Kidney epithelial cell (primary cell): ENCODE data around the gene CEBPB. TPM values are rescaled to one million over a fixed set of nuclear protein-coding genes. Genes with fewer than 3 reads are reported as not detected.
A peak's percentile ranks its signal among the peaks of the same experiment; 100 is the strongest.

Experiments used
- DNase-seq: peaks from one replicate; pipeline ENCODE4 v3.0.0-alpha.2; 2010; ENCODE audit warnings: low read depth
- H3K27me3 ChIP-seq: 2 replicates; pipeline ENCODE4 v1.6.0; 2011; ENCODE audit warnings: low read length; ENCODE audit not compliant: control insufficient read depth, insufficient read depth
- H3K36me3 ChIP-seq: 2 replicates; pipeline ENCODE4 v1.5.1; 2011; ENCODE audit warnings: low read length; ENCODE audit not compliant: control insufficient read depth, insufficient read depth
- H3K4me3 ChIP-seq: 2 replicates; pipeline ENCODE4 v1.5.1; 2011; ENCODE audit warnings: low read depth, mild to moderate bottlenecking, control low read depth, low read length
- total RNA-seq: library from RNA; depleted of rRNA; stranded (reverse); fragments of >200 nt; gene quantifications from 2 replicates; pipeline ENCODE4 v1.2.3, GENCODE V29; 2015
- TF ChIP-seq, protein P1 (sequence below): IDR thresholded peaks from 2 replicates; pipeline ENCODE4 v1.5.1; 2011; ENCODE audit warnings: mild to moderate bottlenecking, moderate library complexity, low read length, control low read depth, inconsistent platforms; ENCODE audit not compliant: insufficient read depth, poor library complexity, severe bottlenecking

CEBPB gene
- total RNA-seq, 1 donor from 2014 or later = 105 TPM

DNA sequence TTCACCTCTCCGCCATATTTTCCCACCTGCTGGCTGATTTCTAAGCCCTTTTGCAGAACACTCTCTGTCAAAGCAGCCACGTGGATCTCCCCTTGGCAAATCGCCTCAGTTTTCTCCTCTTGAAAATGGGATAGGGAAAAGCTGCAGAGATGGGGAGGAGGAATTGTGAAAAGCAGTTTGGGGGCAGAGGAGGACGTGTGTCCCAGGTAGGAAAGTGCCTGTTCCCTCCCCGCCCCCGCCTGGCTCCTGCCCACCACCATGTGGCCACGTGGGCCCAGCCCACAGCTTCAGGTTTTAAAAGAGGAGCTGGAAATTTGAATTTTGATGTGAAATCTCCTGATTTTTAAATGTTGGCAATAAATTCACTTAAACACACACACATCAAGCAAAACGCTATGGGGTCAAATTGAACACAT is 3.6 kb upstream of the CEBPB start:
- DNase-seq = no peak
- H3K27me3 ChIP-seq = no peaks in the 10 kb centered on the region
- TF ChIP-seq, protein P1, sequence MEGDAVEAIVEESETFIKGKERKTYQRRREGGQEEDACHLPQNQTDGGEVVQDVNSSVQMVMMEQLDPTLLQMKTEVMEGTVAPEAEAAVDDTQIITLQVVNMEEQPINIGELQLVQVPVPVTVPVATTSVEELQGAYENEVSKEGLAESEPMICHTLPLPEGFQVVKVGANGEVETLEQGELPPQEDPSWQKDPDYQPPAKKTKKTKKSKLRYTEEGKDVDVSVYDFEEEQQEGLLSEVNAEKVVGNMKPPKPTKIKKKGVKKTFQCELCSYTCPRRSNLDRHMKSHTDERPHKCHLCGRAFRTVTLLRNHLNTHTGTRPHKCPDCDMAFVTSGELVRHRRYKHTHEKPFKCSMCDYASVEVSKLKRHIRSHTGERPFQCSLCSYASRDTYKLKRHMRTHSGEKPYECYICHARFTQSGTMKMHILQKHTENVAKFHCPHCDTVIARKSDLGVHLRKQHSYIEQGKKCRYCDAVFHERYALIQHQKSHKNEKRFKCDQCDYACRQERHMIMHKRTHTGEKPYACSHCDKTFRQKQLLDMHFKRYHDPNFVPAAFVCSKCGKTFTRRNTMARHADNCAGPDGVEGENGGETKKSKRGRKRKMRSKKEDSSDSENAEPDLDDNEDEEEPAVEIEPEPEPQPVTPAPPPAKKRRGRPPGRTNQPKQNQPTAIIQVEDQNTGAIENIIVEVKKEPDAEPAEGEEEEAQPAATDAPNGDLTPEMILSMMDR = no peak
- H3K4me3 ChIP-seq = no peak overlapping the region
- no peaks in the 10 kb centered on the region for H3K36me3 ChIP-seq

DNA sequence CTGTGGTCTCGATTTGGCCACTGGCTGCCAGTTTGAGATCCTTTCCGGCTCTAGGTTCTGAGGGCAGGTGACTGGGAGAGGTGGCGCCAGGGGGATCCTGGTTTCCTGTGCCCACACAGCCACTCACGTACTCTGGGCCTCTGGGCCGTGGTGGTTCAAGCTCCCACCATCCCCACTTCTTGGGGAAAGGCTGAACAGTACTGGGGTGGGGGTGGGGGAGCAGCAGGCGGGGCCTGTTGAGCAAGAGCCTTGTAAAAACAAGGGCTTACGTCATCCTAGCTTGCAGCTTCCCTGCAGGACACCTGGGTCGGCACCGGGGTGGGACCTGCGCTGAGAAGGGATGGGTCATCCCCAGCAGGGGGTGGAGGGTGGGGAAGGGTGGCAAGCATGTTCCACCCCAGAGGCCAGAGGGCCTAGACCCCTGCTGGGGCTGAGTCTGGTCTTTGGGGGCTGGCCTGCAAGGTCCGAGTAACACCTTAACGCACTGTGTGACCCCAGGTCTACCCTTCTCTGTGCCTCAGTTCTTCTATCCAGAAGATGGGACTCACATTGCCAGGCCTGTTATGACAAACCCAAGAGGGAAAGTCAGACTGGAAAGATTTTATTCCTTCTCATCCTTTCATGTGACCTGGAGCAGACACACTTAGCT is 3.1 kb upstream of the CEBPB start:
- Histone ChIP-seq H3K4me3 (no peak overlapping the region), H3K27me3 (no peaks in the 10 kb centered on the region), H3K36me3 (no peaks in the 10 kb centered on the region)
- TF ChIP-seq, protein P1 = no peak
- DNase-seq = no peak

DNA sequence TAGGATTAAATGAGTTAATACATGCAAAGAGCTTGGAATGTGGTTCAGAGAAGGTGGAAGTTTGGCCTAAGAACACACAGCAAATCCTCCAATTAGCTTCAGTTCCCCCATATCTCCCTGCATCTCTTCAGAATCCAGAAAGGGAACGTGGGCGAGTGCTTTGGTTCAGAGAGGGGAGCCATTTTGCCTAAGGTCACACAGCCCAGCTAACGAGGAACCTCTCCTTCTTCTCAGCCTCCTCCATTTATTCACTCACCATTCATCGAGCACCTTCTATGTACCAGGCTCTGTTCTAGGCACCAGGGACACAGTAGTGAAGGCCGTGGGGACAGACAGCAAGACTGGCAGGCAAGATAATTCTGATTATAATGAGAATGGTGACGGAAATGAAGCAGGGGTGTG is 2.3 kb upstream of the CEBPB start:
- DNase-seq = no peak

GRCh38 chr20:50188879-50189680 is 1.6 kb upstream of the CEBPB start:
- TF ChIP-seq, protein P1 = no peak
- H3K27me3 ChIP-seq = no peaks in the 10 kb centered on the region

More for the DNA sequence above, 2.3 kb upstream of the CEBPB start:
- Histone ChIP-seq H3K4me3 (no peak overlapping the region), H3K27me3 (no peaks in the 10 kb centered on the region), H3K36me3 (peaks cover 2% of the 10 kb centered on the region)
- TF ChIP-seq, protein P1 = no peak

DNA sequence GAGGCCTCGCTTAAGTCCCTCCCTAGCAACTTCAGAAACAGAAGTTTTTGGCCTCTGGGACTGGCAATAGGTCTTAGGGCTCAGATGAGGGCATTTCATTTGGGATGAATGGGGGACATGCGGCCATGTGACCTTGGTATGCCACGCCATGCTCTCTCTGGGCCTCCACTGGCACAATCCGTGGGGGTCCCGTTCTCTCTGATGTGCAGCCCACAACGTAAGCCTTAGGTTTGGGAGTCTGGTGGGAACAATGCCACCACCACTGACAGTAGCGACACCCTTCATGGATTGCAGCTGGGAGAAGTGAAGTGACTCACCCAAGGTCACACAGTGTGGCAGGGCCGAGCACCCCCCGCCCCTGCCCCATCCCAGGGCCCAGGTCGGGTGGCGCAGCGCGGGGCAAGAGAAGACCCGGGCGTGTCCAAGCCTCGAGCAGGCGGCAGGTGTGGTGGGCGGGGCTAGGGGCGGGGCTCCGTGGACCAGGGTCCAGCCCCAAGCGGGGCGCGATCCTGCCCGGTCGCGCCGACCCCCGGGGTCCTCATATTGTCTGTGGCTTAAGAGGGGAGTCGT is 864 bp upstream of the CEBPB start:
- H3K36me3 ChIP-seq = peaks cover 6% of the 10 kb centered on the region
- DNase-seq = no peak
- H3K27me3 ChIP-seq = no peaks in the 10 kb centered on the region
- TF ChIP-seq, protein P1 = no peak
- peak overlapping the region; percentile 94 for H3K4me3 ChIP-seq

More at GRCh38 chr20:50188879-50189680, 1.6 kb upstream of the CEBPB start:
- no peak for DNase-seq
- Histone ChIP-seq H3K36me3 (peaks cover 6% of the 10 kb centered on the region), H3K4me3 (no peak overlapping the region)
